NCI-H1092 treated with DMSO at 0.1 percent for 48 hours (cell line): Measurements from ENCODE around the gene FGD5.
A peak's percentile ranks its signal among the peaks of the same experiment; 100 is the strongest.

ENCODE experiments used
- DNase-seq: peaks from one replicate; lab custom pipeline; 2025; lab: John Stamatoyannopoulos, UW

The FGD5 gene

GRCh38 chr3:14905055-14905657 is 86.4 kb downstream of the FGD5 start:
- no peak for DNase-seq

GRCh38 chr3:14906355-14906971 is 87.7 kb downstream of the FGD5 start:
- no peak for DNase-seq

GRCh38 chr3:14907043-14907966 is 88.5 kb downstream of the FGD5 start:
- DNase-seq = no peak

- DNase-seq = no peak
These were observed 90.5 kb downstream of the FGD5 start for GRCh38 chr3:14909250-14909649.

GRCh38 chr3:14911651-14912050 is 92.9 kb downstream of the FGD5 start:
- no peak for DNase-seq

- no peak for DNase-seq
These were observed 94.5 kb downstream of the FGD5 start for GRCh38 chr3:14913071-14913925.

GRCh38 chr3:14913926-14914778 is 95.4 kb downstream of the FGD5 start:
- DNase-seq = no peak

GRCh38 chr3:14914779-14915117 is 96.0 kb downstream of the FGD5 start:
- no peak for DNase-seq

GRCh38 chr3:14915636-14916222 is 97.0 kb downstream of the FGD5 start:
- no peak for DNase-seq

- no peak for DNase-seq
These were observed 99.6 kb downstream of the FGD5 start for GRCh38 chr3:14918356-14918860.

GRCh38 chr3:14920536-14920935 is 101.8 kb downstream of the FGD5 start:
- DNase-seq = no peak

GRCh38 chr3:14921034-14921616 is 102.4 kb downstream of the FGD5 start:
- DNase-seq = peak; percentile 77

- DNase-seq = no peak
These were observed 103.3 kb downstream of the FGD5 start for GRCh38 chr3:14921811-14922705.

- DNase-seq = no peak
These were observed 104.1 kb downstream of the FGD5 start for GRCh38 chr3:14922863-14923262.

GRCh38 chr3:14923476-14923875 is 104.7 kb downstream of the FGD5 start:
- DNase-seq = no peak

GRCh38 chr3:14925729-14926591 is 107.2 kb downstream of the FGD5 start:
- DNase-seq = peak; percentile 44

GRCh38 chr3:14926592-14926991 is 107.8 kb downstream of the FGD5 start:
- DNase-seq = no peak

GRCh38 chr3:14927308-14927707 is 108.5 kb downstream of the FGD5 start:
- DNase-seq = no peak
